ENCODE data around the gene ALDH4A1. TPM values are rescaled to one million over a fixed set of nuclear protein-coding genes. Genes with fewer than 3 reads are reported as not detected.

ALDH4A1 gene
- total and polyA plus RNA-seq, 8 donors: 3.5 to 16.0 (median 8.6) TPM

GRCh38 chr1:18874600-18874999 lies 27.8 kb downstream of the ALDH4A1 start:
- DNase-seq: peak in 1 of 2 donors; percentile 49
- intact Hi-C loops (cut with DNase I; ENCODE audit: low total_unique reads): no loop called here
- Histone ChIP-seq H3K9me3 (no peaks in the 10 kb centered on the region), H3K27ac (no peak overlapping the region), H3K4me1 (peaks cover 0 to 13% (median 5%) of the 10 kb centered on the region in 4 donors), H3K36me3 (peaks cover 0 to 35% (median 5%) of the 10 kb centered on the region in 4 donors), H3K4me3 (no peak overlapping the region), H3K27me3 (no peaks in the 10 kb centered on the region)
- WGBS, 5 donors: 43 to 72% (median 57%) methylated on average over 3 to 8 of the region's 8 CpGs
- TF ChIP-seq POLR2A (IDR thresholded peaks at IDR 0.05) (no peak), POLR2AphosphoS5 (IDR thresholded peaks at IDR 0.05) (no peak), EP300 (IDR thresholded peaks at IDR 0.05) (no peak), CTCF (IDR thresholded peaks at IDR 0.05) (no peak)

- WGBS, 5 donors: 76 to 96% (median 90%) methylated on average over 5 to 6 of the region's 6 CpGs
- peaks cover 0 to 35% (median 5%) of the 10 kb centered on the region in 4 donors for H3K36me3 ChIP-seq
- no peak for DNase-seq
- peaks cover 0 to 13% (median 5%) of the 10 kb centered on the region in 4 donors for H3K4me1 ChIP-seq
- no peak overlapping the region for H3K27ac ChIP-seq
- no peaks in the 10 kb centered on the region for H3K9me3 ChIP-seq
- intact Hi-C loops (cut with DNase I; ENCODE audit: low total_unique reads): no loop called here
- H3K4me3 ChIP-seq: no peak overlapping the region
- TF ChIP-seq CTCF (IDR thresholded peaks at IDR 0.05) (no peak), POLR2A (IDR thresholded peaks at IDR 0.05) (no peak), POLR2AphosphoS5 (IDR thresholded peaks at IDR 0.05) (no peak), EP300 (IDR thresholded peaks at IDR 0.05) (no peak)
- H3K27me3 ChIP-seq: no peaks in the 10 kb centered on the region
Observed at GRCh38 chr1:18874036-18874435, 28.3 kb downstream of the ALDH4A1 start.

GRCh38 chr1:18872071-18872611 lies 30.2 kb downstream of the ALDH4A1 start:
- intact Hi-C loops (cut with DNase I; ENCODE audit: low total_unique reads): no loop called here

GRCh38 chr1:18871401-18872070 lies 30.8 kb downstream of the ALDH4A1 start:
- H3K9me3 ChIP-seq: no peaks in the 10 kb centered on the region
- peaks cover 0 to 13% (median 5%) of the 10 kb centered on the region in 4 donors for H3K4me1 ChIP-seq
- peaks cover 0 to 27% (median 5%) of the 10 kb centered on the region in 4 donors for H3K36me3 ChIP-seq
- no peak overlapping the region for H3K27ac ChIP-seq
- peaks cover 0 to 16% (median 6%) of the 10 kb centered on the region in 3 donors for H3K27me3 ChIP-seq
- intact Hi-C loops (cut with DNase I; ENCODE audit: low total_unique reads): no loop called here
- 87 to 95% (median 92%) methylated on average over 6 to 7 of the region's 7 CpGs for WGBS, 5 donors
- TF ChIP-seq POLR2AphosphoS5 (IDR thresholded peaks at IDR 0.05) (no peak), EP300 (IDR thresholded peaks at IDR 0.05) (no peak), CTCF (IDR thresholded peaks at IDR 0.05) (no peak), POLR2A (IDR thresholded peaks at IDR 0.05) (no peak)
- no peak overlapping the region for H3K4me3 ChIP-seq
- no peak for DNase-seq

More at GRCh38 chr1:18872071-18872611, 30.2 kb downstream of the ALDH4A1 start:
- Histone ChIP-seq H3K9me3 (no peaks in the 10 kb centered on the region), H3K27me3 (peaks cover 0 to 10% (median 6%) of the 10 kb centered on the region in 3 donors), H3K36me3 (peaks cover 0 to 31% (median 5%) of the 10 kb centered on the region in 4 donors), H3K4me1 (peaks cover 0 to 13% (median 5%) of the 10 kb centered on the region in 4 donors), H3K4me3 (no peak overlapping the region), H3K27ac (no peak overlapping the region)
- TF ChIP-seq CTCF (IDR thresholded peaks at IDR 0.05) (no peak), EP300 (IDR thresholded peaks at IDR 0.05) (no peak)
- 83 to 88% (median 85%) methylated on average over 8 of the region's 8 CpGs; no CpG with 5 or more reads in 1 of the 5 donors for WGBS, 5 donors
- no peak for DNase-seq

Measured in stomach (tissue), 9 donors.